Measurements from ENCODE around the gene MALRD1.

DNA sequence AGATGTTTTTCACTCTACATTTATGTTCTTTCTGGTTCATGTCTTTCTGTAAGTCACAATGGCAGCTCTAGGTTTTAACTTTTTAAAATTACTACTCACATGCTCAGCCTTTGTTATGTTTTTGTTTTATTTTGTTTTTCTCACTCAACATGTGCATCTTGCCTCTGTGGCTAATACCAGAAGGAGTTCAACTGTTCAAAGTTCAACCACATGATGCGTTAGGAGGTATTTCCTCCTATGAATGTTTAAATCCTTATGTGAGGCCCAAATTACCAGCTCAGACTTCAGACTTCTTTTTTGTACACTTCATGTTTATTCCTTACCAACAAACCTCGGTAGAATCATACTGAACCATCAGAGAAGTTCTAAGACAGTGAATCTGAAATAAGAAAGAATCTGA lies 151.6 kb downstream of the MALRD1 start:
- TF ChIP-seq EZH2phosphoT487 (IDR thresholded peaks at IDR 0.05; ENCODE audit: insufficient read depth, low read depth): no peak
- TF ChIP-seq EZH2 (IDR thresholded peaks at IDR 0.05; ENCODE audit: insufficient read depth, poor library complexity, severe bottlenecking): no peak

All from GM23248 (cell line).